ENCODE data around the gene CIB4.

- TF ChIP-seq CTCF (IDR thresholded peaks at IDR 0.05) (no peak), POLR2A (IDR thresholded peaks at IDR 0.05) (no peak)
Observed at GRCh38 chr2:26650713-26651469, 9.7 kb upstream of the CIB4 start.
